Skeletal muscle cell (primary cell): ENCODE data around the gene DUS1L.

ENCODE experiments used
- DNase-seq: peaks from one replicate; pipeline ENCODE4 v3.0.0-alpha.2; 2010; ENCODE audit warnings: low read depth
- H3K4me3 ChIP-seq: 2 replicates; pipeline ENCODE4 v1.5.1; 2011; ENCODE audit warnings: low read depth, mild to moderate bottlenecking, control low read depth, low read length, moderate library complexity

Gene DUS1L

GRCh38 chr17:82080048-82080788, 14.6 kb upstream of the DUS1L start:
- no peak overlapping the region for H3K4me3 ChIP-seq
- no peak for DNase-seq

GRCh38 chr17:82079001-82079677, 13.5 kb upstream of the DUS1L start:
- H3K4me3 ChIP-seq: no peak overlapping the region
- DNase-seq: no peak

- no peak for DNase-seq
- no peak overlapping the region for H3K4me3 ChIP-seq
These were observed 12.8 kb upstream of the DUS1L start for GRCh38 chr17:82078433-82078832.

GRCh38 chr17:82077617-82078358, 12.2 kb upstream of the DUS1L start:
- no peak overlapping the region for H3K4me3 ChIP-seq
- DNase-seq: peak; percentile 31

- DNase-seq: no peak
- H3K4me3 ChIP-seq: no peak overlapping the region
These were observed 11.4 kb upstream of the DUS1L start for GRCh38 chr17:82076785-82077591.

- no peak overlapping the region for H3K4me3 ChIP-seq
These were observed 10.6 kb upstream of the DUS1L start for GRCh38 chr17:82076018-82076784.

GRCh38 chr17:82073446-82073845, 7.8 kb upstream of the DUS1L start:
- no peak for DNase-seq
- H3K4me3 ChIP-seq: no peak overlapping the region

More at GRCh38 chr17:82076018-82076784, 10.6 kb upstream of the DUS1L start:
- DNase-seq: no peak

- no peak overlapping the region for H3K4me3 ChIP-seq
- DNase-seq: no peak
These were observed 7.2 kb upstream of the DUS1L start for GRCh38 chr17:82072827-82073226.

GRCh38 chr17:82070611-82071010, 5.0 kb upstream of the DUS1L start:
- H3K4me3 ChIP-seq: no peak overlapping the region
- DNase-seq: no peak

GRCh38 chr17:82065193-82065637, 389 bp downstream of the DUS1L start:
- peak overlapping the region; percentile 86 for H3K4me3 ChIP-seq
- DNase-seq: no peak

GRCh38 chr17:82064433-82065192, 991 bp downstream of the DUS1L start:
- no peak for DNase-seq

GRCh38 chr17:82063424-82064415, 1.9 kb downstream of the DUS1L start:
- no peak overlapping the region for H3K4me3 ChIP-seq

More at GRCh38 chr17:82064433-82065192, 991 bp downstream of the DUS1L start:
- peak overlapping the region; percentile 86 for H3K4me3 ChIP-seq

GRCh38 chr17:82062984-82063368, 2.6 kb downstream of the DUS1L start:
- no peak overlapping the region for H3K4me3 ChIP-seq
- no peak for DNase-seq

More at GRCh38 chr17:82063424-82064415, 1.9 kb downstream of the DUS1L start:
- no peak for DNase-seq

GRCh38 chr17:82062076-82062983, 3.3 kb downstream of the DUS1L start:
- no peak overlapping the region for H3K4me3 ChIP-seq
- DNase-seq: no peak

GRCh38 chr17:82061047-82061925, 4.3 kb downstream of the DUS1L start:
- DNase-seq: no peak
- no peak overlapping the region for H3K4me3 ChIP-seq
